HG03354 (cell line): ENCODE data around the gene VEZT.

Experiments used
- ATAC-seq: cut with Tn5 transposase; IDR thresholded peaks from one replicate; pipeline ENCODE4 v1.9.1; 2021; ENCODE audit warnings: mild to moderate bottlenecking; ENCODE audit not compliant: unreplicated experiment, poor library complexity, severe bottlenecking

The VEZT gene

GRCh38 chr12:95342008-95342407 lies 124.4 kb downstream of the VEZT start:
- no peak for ATAC-seq

- ATAC-seq: no peak
Measured at GRCh38 chr12:95343461-95344230, 126.0 kb downstream of the VEZT start.

DNA sequence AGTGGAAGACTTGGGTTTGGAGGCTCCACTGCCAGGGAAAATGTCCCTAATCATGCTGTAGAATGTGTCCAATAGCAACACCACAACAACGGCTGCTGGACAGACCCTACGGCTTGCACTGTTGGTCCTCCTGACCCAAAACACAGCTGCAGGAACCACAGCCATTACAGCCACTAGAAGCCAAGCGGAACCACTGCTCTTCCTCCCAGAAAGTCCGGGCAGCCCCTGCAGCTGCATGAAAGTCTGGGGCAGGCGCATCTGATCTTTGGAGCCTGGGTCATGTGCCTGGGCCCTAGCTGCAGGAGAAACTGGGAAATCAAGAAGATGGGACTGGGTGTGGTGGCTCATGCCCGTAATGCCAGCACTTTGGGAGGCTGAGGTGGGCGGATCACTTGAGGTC lies 131.7 kb downstream of the VEZT start:
- no peak for ATAC-seq

GRCh38 chr12:95351748-95352147 lies 134.1 kb downstream of the VEZT start:
- ATAC-seq: no peak
